Measurements from ENCODE around the gene GALNT4.

GALNT4 gene

GRCh38 chr12:89525824-89526770 is 1.5 kb upstream of the GALNT4 start, which contains the start of gene POC1B:
Gene POC1B, minus strand, starts transcription at chr12:89526047. Its CDS starts 152 bp downstream, at chr12:89525895.
- DNase-seq (ENCODE audit: low spot score) (peak; percentile 86), ATAC-seq (ENCODE audit: low read depth) (peak; percentile 77)
- no peaks in the 10 kb centered on the region for H3K27me3 ChIP-seq (ENCODE audit: insufficient read depth, poor library complexity, severe bottlenecking)
- no peak for TF ChIP-seq CTCF (IDR thresholded peaks at IDR 0.05; ENCODE audit: poor library complexity, severe bottlenecking)
- H3K9me3 ChIP-seq (ENCODE audit: severe bottlenecking), result no peaks in the 10 kb centered on the region
- H3K36me3 ChIP-seq (ENCODE audit: low read depth), result peaks cover 19% of the 10 kb centered on the region
- H3K4me1 ChIP-seq (ENCODE audit: insufficient read depth, poor library complexity, severe bottlenecking), result peaks cover 18% of the 10 kb centered on the region
- H3K27ac ChIP-seq (ENCODE audit: poor library complexity, severe bottlenecking), result peak within 1 kb of the TSS; percentile 71
- peak within 1 kb of the TSS; percentile 93 for H3K4me3 ChIP-seq (ENCODE audit: severe bottlenecking)

GRCh38 chr12:89525305-89525823 is 768 bp upstream of the GALNT4 start:
- TF ChIP-seq CTCF (IDR thresholded peaks at IDR 0.05; ENCODE audit: poor library complexity, severe bottlenecking), result no peak
- H3K27ac ChIP-seq (ENCODE audit: poor library complexity, severe bottlenecking), result peak overlapping the region; percentile 71
- peaks cover 18% of the 10 kb centered on the region for H3K4me1 ChIP-seq (ENCODE audit: insufficient read depth, poor library complexity, severe bottlenecking)
- H3K9me3 ChIP-seq (ENCODE audit: severe bottlenecking), result no peaks in the 10 kb centered on the region
- H3K4me3 ChIP-seq (ENCODE audit: severe bottlenecking), result peak overlapping the region; percentile 93
- ATAC-seq (ENCODE audit: low read depth) (peak; percentile 30), DNase-seq (ENCODE audit: low spot score) (peak; percentile 57)
- peaks cover 19% of the 10 kb centered on the region for H3K36me3 ChIP-seq (ENCODE audit: low read depth)
- H3K27me3 ChIP-seq (ENCODE audit: insufficient read depth, poor library complexity, severe bottlenecking), result no peaks in the 10 kb centered on the region

- Histone ChIP-seq H3K36me3 (ENCODE audit: low read depth) (peaks cover 24% of the 10 kb centered on the region), H3K9me3 (ENCODE audit: severe bottlenecking) (no peaks in the 10 kb centered on the region), H3K4me1 (ENCODE audit: insufficient read depth, poor library complexity, severe bottlenecking) (peaks cover 18% of the 10 kb centered on the region), H3K4me3 (ENCODE audit: severe bottlenecking) (peak overlapping the region; percentile 93), H3K27me3 (ENCODE audit: insufficient read depth, poor library complexity, severe bottlenecking) (no peaks in the 10 kb centered on the region), H3K27ac (ENCODE audit: poor library complexity, severe bottlenecking) (peak overlapping the region; percentile 71)
- TF ChIP-seq CTCF (IDR thresholded peaks at IDR 0.05; ENCODE audit: poor library complexity, severe bottlenecking), result no peak
- ATAC-seq (ENCODE audit: low read depth) (no peak), DNase-seq (ENCODE audit: low spot score) (no peak)
Observed at GRCh38 chr12:89523843-89524540, 604 bp downstream of the GALNT4 start.

- DNase-seq (ENCODE audit: low spot score) (no peak), ATAC-seq (ENCODE audit: low read depth) (no peak)
- Histone ChIP-seq H3K9me3 (ENCODE audit: severe bottlenecking) (no peaks in the 10 kb centered on the region), H3K27me3 (ENCODE audit: insufficient read depth, poor library complexity, severe bottlenecking) (no peaks in the 10 kb centered on the region), H3K4me3 (ENCODE audit: severe bottlenecking) (no peak overlapping the region), H3K36me3 (ENCODE audit: low read depth) (peaks cover 25% of the 10 kb centered on the region), H3K27ac (ENCODE audit: poor library complexity, severe bottlenecking) (no peak overlapping the region), H3K4me1 (ENCODE audit: insufficient read depth, poor library complexity, severe bottlenecking) (peaks cover 18% of the 10 kb centered on the region)
- TF ChIP-seq CTCF (IDR thresholded peaks at IDR 0.05; ENCODE audit: poor library complexity, severe bottlenecking), result no peak
Observed at GRCh38 chr12:89523393-89523792, 1.2 kb downstream of the GALNT4 start.
